ENCODE data around the gene MAPK8IP2. TPM values are rescaled to one million over a fixed set of nuclear protein-coding genes. Genes with fewer than 3 reads are reported as not detected.

Gene MAPK8IP2
- total RNA-seq, 2 donors from 2014 or later: 0.50 to 0.65 TPM

DNA sequence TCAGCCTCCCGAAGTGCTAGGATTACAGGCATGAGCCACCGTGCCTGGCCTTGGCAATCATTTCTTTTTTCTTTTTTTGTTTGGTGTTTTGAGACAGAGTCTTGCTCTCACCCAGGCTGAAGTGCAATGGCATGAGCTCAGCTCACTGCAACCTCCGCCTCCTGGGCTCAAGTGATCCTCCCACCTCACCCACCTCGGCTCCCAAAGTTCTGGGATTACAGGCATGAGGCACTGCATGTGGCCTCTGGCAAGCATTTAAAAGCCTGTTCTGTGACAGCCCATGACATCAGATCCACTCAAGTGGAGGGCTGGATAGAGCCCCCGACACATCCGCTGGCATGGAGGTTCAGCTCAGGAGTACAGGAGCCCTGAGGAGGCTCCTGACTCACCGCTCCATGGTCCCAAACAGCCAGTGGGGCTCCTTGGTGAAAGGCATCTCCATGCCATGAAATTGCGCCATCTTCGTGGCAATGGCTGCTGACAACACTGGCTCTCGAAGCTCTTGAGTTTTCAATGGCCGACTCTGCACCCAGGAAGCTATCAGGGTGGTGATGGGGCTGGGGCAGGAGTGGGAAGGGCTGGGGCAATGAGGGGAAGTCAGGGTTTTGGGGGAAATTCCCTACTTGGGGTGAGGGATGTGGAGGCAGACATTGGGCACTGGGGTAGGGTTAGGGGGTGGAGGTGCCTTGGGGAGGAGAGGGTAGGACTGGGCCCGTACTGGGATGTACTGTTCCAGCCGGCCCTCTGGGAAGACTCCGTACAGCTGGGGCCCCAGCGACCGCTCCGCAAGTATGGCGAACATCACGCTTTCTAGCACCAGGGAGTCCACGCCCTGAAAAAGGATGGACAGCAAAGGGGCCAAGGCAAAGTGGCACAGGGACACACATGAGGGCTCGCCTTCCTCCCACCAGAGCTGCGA, 19.3 kb upstream of the MAPK8IP2 start:
- peak overlapping the region; percentile 96 for H3K4me3 Mint-ChIP-seq
- no peaks in the 10 kb centered on the region for H3K9me3 Mint-ChIP-seq
- peaks cover 9% of the 10 kb centered on the region for H3K4me1 Mint-ChIP-seq
- peak overlapping the region; percentile 90 for H3K27ac Mint-ChIP-seq
- H3K27me3 Mint-ChIP-seq: no peaks in the 10 kb centered on the region
- no peak for ATAC-seq (replicated peaks)
- peaks cover 41% of the 10 kb centered on the region for H3K36me3 Mint-ChIP-seq (ENCODE audit: low read depth)

DNA sequence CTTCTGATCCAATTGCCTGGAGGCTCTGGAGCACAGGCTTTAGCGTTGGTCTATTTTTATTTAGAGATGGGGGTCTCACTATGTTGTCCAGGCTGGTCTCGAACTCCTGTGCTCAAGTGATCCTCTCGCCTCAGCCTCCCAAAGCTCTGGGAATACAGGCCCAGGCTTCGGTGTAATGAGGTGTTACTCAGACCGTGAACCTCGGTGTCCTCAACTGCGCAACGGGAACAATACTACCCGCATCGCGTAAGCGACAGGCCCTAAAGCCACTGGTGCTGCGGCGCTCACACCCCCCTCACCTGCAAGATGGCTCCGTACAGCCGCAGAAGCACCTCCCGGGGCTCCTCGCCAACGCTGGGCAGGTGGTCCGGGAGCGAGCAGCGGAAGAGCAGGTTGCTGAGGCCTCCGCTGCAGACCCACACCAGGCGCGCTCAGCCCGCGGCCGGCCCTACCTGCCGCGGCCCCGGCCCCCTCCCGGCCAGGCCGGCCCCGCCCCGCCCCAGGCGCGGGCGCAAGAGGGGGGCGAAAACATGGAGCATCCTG, 18.6 kb upstream of the MAPK8IP2 start:
- peaks cover 34% of the 10 kb centered on the region for H3K36me3 Mint-ChIP-seq (ENCODE audit: low read depth)
- H3K4me1 Mint-ChIP-seq: peaks cover 9% of the 10 kb centered on the region
- peak overlapping the region; percentile 90 for H3K27ac Mint-ChIP-seq
- H3K4me3 Mint-ChIP-seq: peak overlapping the region; percentile 96
- no peaks in the 10 kb centered on the region for H3K27me3 Mint-ChIP-seq
- ATAC-seq (replicated peaks): peak; percentile 1
- H3K9me3 Mint-ChIP-seq: no peaks in the 10 kb centered on the region

DNA sequence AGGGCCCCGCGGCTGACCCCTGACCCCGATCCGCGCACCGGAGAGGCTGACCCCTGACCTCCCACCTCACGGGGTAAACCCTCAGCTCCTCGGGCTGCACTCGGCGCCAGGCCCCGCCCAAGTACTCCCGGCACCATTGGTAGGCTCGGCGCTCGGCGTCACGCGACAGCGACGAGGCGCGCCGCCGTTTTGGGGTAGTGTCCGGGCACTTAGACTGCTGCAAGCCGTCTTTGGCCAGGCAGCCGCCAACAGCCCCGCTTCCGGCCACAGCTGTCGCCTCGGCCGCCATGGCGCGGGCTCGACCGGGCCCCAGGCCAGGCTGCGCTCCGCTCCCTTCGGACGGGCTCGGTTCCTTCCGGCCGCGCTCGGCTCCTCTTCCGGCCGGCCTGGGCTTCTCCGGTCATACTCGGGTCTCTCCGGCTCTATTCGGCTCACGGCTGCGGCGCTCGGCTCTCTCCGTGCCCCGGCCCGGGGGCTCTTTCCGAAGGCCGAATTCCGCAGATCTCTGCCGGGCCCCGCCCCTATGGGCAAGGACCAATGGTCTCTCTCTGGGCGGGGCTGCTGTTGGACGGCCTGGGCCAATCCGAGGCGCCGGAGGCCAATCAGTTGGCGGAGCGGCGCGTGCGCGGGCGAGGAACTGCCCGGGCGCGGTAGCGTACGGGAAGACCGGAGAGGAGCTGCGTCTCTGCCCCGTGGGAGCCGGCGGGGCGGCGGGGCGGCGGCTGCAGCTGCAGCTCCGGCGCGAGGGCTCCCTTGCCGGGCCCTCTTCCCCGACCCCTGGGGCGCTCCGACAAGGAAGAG, 17.9 kb upstream of the MAPK8IP2 start, which contains the start of gene CHKB:
TSS of gene CHKB (minus strand) at position 357 of the 801 bp plus-strand sequence. CDS start at position 289, 68 bp downstream.
- H3K27ac Mint-ChIP-seq: peak within 1 kb of the TSS; percentile 90
- peaks cover 9% of the 10 kb centered on the region for H3K4me1 Mint-ChIP-seq
- peak; percentile 97 for ATAC-seq (replicated peaks)
- H3K4me3 Mint-ChIP-seq: peak within 1 kb of the TSS; percentile 96
- no peaks in the 10 kb centered on the region for H3K27me3 Mint-ChIP-seq
- H3K36me3 Mint-ChIP-seq (ENCODE audit: low read depth): peaks cover 34% of the 10 kb centered on the region
- H3K9me3 Mint-ChIP-seq: no peaks in the 10 kb centered on the region

GRCh38 chr22:50583294-50583861, 17.2 kb upstream of the MAPK8IP2 start:
- ATAC-seq (replicated peaks): peak; percentile 24
- Mint-ChIP-seq H3K36me3 (ENCODE audit: low read depth) (peaks cover 34% of the 10 kb centered on the region), H3K9me3 (no peaks in the 10 kb centered on the region), H3K27me3 (no peaks in the 10 kb centered on the region), H3K4me3 (peak overlapping the region; percentile 96), H3K4me1 (peaks cover 9% of the 10 kb centered on the region), H3K27ac (peak overlapping the region; percentile 90)

- Mint-ChIP-seq H3K36me3 (ENCODE audit: low read depth) (peaks cover 32% of the 10 kb centered on the region), H3K27ac (peak overlapping the region; percentile 90), H3K4me3 (peak overlapping the region; percentile 96), H3K9me3 (no peaks in the 10 kb centered on the region), H3K27me3 (no peaks in the 10 kb centered on the region), H3K4me1 (peaks cover 9% of the 10 kb centered on the region)
- no peak for ATAC-seq (replicated peaks)
These were observed 16.2 kb upstream of the MAPK8IP2 start for GRCh38 chr22:50584106-50585096.

GRCh38 chr22:50585238-50585637, 15.4 kb upstream of the MAPK8IP2 start:
- H3K27ac Mint-ChIP-seq: no peak overlapping the region
- no peaks in the 10 kb centered on the region for H3K9me3 Mint-ChIP-seq
- H3K4me1 Mint-ChIP-seq: peaks cover 6% of the 10 kb centered on the region
- no peaks in the 10 kb centered on the region for H3K27me3 Mint-ChIP-seq
- peaks cover 24% of the 10 kb centered on the region for H3K36me3 Mint-ChIP-seq (ENCODE audit: low read depth)
- no peak for ATAC-seq (replicated peaks)
- H3K4me3 Mint-ChIP-seq: no peak overlapping the region

DNA sequence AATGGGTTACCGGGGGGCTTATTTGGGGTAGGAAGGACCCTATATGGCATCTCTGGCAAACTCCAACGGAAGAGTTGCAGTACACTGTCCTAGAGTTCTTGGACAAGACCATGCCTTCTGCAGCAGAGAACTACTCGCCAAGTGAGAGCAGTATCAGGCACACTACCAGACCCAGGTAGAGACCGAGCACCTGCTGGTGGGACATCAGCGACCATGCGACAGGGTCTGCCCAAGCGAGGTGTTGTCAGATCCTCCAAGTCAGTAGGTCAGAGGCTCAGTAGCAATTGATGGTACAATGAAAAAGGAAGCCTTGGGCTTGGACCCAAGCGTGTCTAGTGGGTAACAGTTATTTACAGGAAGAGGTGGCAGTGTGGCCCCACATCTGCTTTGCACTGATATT, 14.8 kb upstream of the MAPK8IP2 start:
- Mint-ChIP-seq H3K9me3 (no peaks in the 10 kb centered on the region), H3K27ac (no peak overlapping the region), H3K4me1 (peaks cover 4% of the 10 kb centered on the region)

GRCh38 chr22:50586416-50586815, 14.2 kb upstream of the MAPK8IP2 start:
- no peaks in the 10 kb centered on the region for H3K27me3 Mint-ChIP-seq
- peaks cover 12% of the 10 kb centered on the region for H3K36me3 Mint-ChIP-seq (ENCODE audit: low read depth)
- H3K4me3 Mint-ChIP-seq: no peak overlapping the region
- no peak overlapping the region for H3K27ac Mint-ChIP-seq
- ATAC-seq (replicated peaks): no peak
- no peaks in the 10 kb centered on the region for H3K9me3 Mint-ChIP-seq
- H3K4me1 Mint-ChIP-seq: peaks cover 4% of the 10 kb centered on the region

More for the DNA sequence above, 14.8 kb upstream of the MAPK8IP2 start:
- no peak for ATAC-seq (replicated peaks)
- Mint-ChIP-seq H3K27me3 (no peaks in the 10 kb centered on the region), H3K4me3 (no peak overlapping the region), H3K36me3 (ENCODE audit: low read depth) (peaks cover 18% of the 10 kb centered on the region)

GRCh38 chr22:50587407-50587806, 13.2 kb upstream of the MAPK8IP2 start:
- peaks cover 5% of the 10 kb centered on the region for H3K36me3 Mint-ChIP-seq (ENCODE audit: low read depth)
- no peaks in the 10 kb centered on the region for H3K27me3 Mint-ChIP-seq
- H3K27ac Mint-ChIP-seq: no peak overlapping the region
- H3K4me1 Mint-ChIP-seq: peaks cover 4% of the 10 kb centered on the region
- ATAC-seq (replicated peaks): no peak
- no peaks in the 10 kb centered on the region for H3K9me3 Mint-ChIP-seq
- H3K4me3 Mint-ChIP-seq: no peak overlapping the region

GRCh38 chr22:50595189-50595588, 5.4 kb upstream of the MAPK8IP2 start:
- ATAC-seq (replicated peaks): no peak
- no peak overlapping the region for H3K27ac Mint-ChIP-seq
- H3K4me1 Mint-ChIP-seq: no peaks in the 10 kb centered on the region
- no peak overlapping the region for H3K4me3 Mint-ChIP-seq
- H3K36me3 Mint-ChIP-seq (ENCODE audit: low read depth): no peaks in the 10 kb centered on the region
- H3K27me3 Mint-ChIP-seq: peaks cover 10% of the 10 kb centered on the region
- no peaks in the 10 kb centered on the region for H3K9me3 Mint-ChIP-seq

DNA sequence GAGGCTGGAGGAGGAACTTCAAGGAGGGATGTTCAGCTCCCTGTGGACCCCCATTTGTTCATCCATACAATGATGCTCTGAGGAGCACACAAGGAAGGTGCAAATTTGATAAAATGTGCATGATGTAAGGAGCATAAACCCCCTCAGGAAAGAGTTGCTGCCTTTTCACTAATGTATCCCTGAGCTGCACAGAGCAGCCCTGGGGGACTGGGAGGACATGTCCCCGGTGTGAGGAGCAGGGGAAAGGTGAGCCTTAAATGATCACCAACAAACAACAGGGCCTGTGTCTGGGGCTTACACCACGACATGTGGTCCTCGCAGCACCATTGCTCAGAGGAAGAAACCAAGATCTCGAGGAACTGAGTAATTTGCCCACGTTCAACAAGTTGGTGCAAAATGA, 3.5 kb upstream of the MAPK8IP2 start:
- Mint-ChIP-seq H3K27me3 (peaks cover 16% of the 10 kb centered on the region), H3K36me3 (ENCODE audit: low read depth) (peaks cover 7% of the 10 kb centered on the region), H3K4me3 (no peak overlapping the region), H3K27ac (no peak overlapping the region), H3K4me1 (no peaks in the 10 kb centered on the region), H3K9me3 (no peaks in the 10 kb centered on the region)
- ATAC-seq (replicated peaks): no peak

DNA sequence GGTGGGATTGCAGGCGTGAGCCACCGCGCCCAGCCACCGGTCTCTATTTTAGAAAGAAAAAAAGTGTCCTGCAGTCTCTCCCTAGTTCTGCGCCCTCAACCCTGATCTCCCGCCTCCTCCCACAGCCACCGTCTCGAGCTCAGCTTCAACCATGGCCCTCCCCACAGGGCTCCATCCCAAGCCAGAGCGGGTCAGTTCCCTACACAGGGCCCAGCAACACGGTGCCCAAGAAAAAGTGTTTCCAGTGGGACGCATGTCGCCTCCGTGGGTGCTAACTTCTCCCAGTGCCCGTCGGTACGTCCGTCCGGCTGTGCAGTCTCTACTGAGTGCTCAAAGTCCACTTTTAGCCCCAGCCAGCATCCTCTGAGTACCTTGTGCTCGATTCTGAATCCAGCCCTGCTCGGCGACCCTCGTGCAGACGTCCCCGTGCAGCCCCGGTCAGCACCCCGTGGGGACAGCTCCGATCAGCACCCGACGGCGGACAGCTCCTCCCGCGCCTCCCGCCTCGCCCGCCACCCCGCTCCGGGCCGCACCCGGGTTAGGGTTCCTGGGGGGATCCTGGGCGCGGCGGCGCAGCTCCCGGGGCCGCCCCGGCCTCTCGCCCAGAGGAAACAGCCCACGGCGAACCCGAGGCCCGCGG, 657 bp upstream of the MAPK8IP2 start:
- Mint-ChIP-seq H3K9me3 (no peaks in the 10 kb centered on the region), H3K4me1 (no peaks in the 10 kb centered on the region), H3K4me3 (peak overlapping the region; percentile 39), H3K27ac (no peak overlapping the region), H3K27me3 (peaks cover 27% of the 10 kb centered on the region), H3K36me3 (ENCODE audit: low read depth) (peaks cover 10% of the 10 kb centered on the region)
- peak; percentile 66 for ATAC-seq (replicated peaks)
